Endothelial cell of umbilical vein (primary cell): Measurements from ENCODE around the gene E2F4. TPM values are rescaled to one million over a fixed set of nuclear protein-coding genes. Genes with fewer than 3 reads are reported as not detected.

Experiments
- BruUV-seq: library from RNA; stranded (reverse); fragments of 400-500 nt; replicated peaks from 2 replicates; lab custom pipeline; 2021; lab: Mats Ljungman, UMichigan
- CTCF ChIA-PET: fragments of 300-600, 350-600 bp; sonication (Branson Sonifier 250); formaldehyde crosslinking; loops from one replicate; lab custom pipeline; 2021; ENCODE audit warnings: antibody characterized with exemption, inconsistent platforms; lab: Charles Lee
- POLR2A ChIA-PET: fragments of 300-600, 350-600 bp; sonication (Branson Sonifier 250); formaldehyde crosslinking; loops from one replicate; lab custom pipeline; 2021; ENCODE audit warnings: antibody characterized with exemption, inconsistent platforms; lab: Charles Lee
- DNase-seq: peaks from one replicate; pipeline ENCODE4 v3.0.0-alpha.2; 2011; ENCODE audit warnings: low read depth, low spot score
- FAIRE-seq: peaks from 2 replicates; lab custom pipeline; 2011; peaks lifted over from hg19 to GRCh38; lab: Jason Lieb, UNC
- H2AFZ ChIP-seq: 2 replicates; pipeline ENCODE4 v1.6.0; 2012; ENCODE audit warnings: low read depth, low read length, control low read depth, inconsistent platforms
- H3K27ac ChIP-seq: 2 replicates; pipeline ENCODE4 v1.5.1; 2011; ENCODE audit warnings: low read depth, mild to moderate bottlenecking, control low read depth, low read length, moderate library complexity; ENCODE audit not compliant: insufficient read depth
- H3K27me3 ChIP-seq, 2 experiments: 2 replicates each; pipeline versions ENCODE4 v1.6.0 to v1.6.1; 2011; ENCODE audit warnings: low read length in 2 of 2, mixed read lengths in 1 of 2; ENCODE audit not compliant: control insufficient read depth in 2 of 2, insufficient read depth in 2 of 2
- H3K36me3 ChIP-seq, 2 experiments: 2 replicates in 1 of 2; 3 replicates in 1 of 2; pipeline ENCODE4 v1.5.1; 2011; ENCODE audit warnings: low read length in 2 of 2, mild to moderate bottlenecking in 1 of 2, moderate library complexity in 1 of 2; ENCODE audit not compliant: control insufficient read depth in 2 of 2, insufficient read depth in 2 of 2; ENCODE audit errors: extremely low read depth in 1 of 2
- H3K4me1 ChIP-seq: 3 replicates; pipeline ENCODE4 v1.5.1; 2011; ENCODE audit warnings: mild to moderate bottlenecking, low read length; ENCODE audit not compliant: control insufficient read depth, insufficient read depth; ENCODE audit errors: extremely low read depth
- H3K4me2 ChIP-seq: 2 replicates; pipeline ENCODE4 v1.6.1; 2011; ENCODE audit warnings: low read length, control low read depth, mixed read lengths; ENCODE audit not compliant: insufficient read depth
- H3K4me3 ChIP-seq, 3 experiments: fragments of 200-600 bp in 1 of 3; sonication (generic), shearing (Covaris generic) in 1 of 3; replicated peaks in 1 of 3; 2 replicates each; pipeline ENCODE4 v1.5.1; 2011 to 2016; ENCODE audit warnings: control low read depth in 3 of 3, low read length in 3 of 3, mild to moderate bottlenecking in 2 of 3, inconsistent platforms in 1 of 3, low read depth in 1 of 3, moderate library complexity in 1 of 3; ENCODE audit not compliant: insufficient read depth in 1 of 3
- H3K79me2 ChIP-seq: 2 replicates; pipeline ENCODE4 v1.6.0; 2012; ENCODE audit warnings: low read length, inconsistent platforms; ENCODE audit not compliant: control insufficient read depth, insufficient read depth
- H3K9ac ChIP-seq: replicated peaks from 2 replicates; pipeline ENCODE3; 2011; ENCODE audit warnings: low read length, control low read depth; ENCODE audit not compliant: insufficient read depth; ENCODE audit errors: extremely low read depth
- H3K9me1 ChIP-seq: replicated peaks from 3 replicates; pipeline ENCODE4 v1.6.0; 2011; ENCODE audit warnings: mild to moderate bottlenecking, low read length; ENCODE audit not compliant: control insufficient read depth, insufficient read depth; ENCODE audit errors: extremely low read depth
- H3K9me3 ChIP-seq: replicated peaks from 2 replicates; pipeline ENCODE4 v1.5.1; 2012; ENCODE audit warnings: low read length, inconsistent platforms; ENCODE audit not compliant: control insufficient read depth, insufficient read depth
- H4K20me1 ChIP-seq: replicated peaks from 2 replicates; pipeline ENCODE3; 2011; ENCODE audit warnings: mild to moderate bottlenecking, low read length; ENCODE audit not compliant: control insufficient read depth, insufficient read depth; ENCODE audit errors: extremely low read depth
- CTCF ChIP-seq, 2 donors: IDR thresholded peaks; 1 replicate in 1 of 2; 2 replicates in 1 of 2; pipeline ENCODE4 v1.5.1; 2011; ENCODE audit warnings: low read length in 2 of 2, mild to moderate bottlenecking in 2 of 2, moderate library complexity in 2 of 2, control low read depth in 1 of 2, inconsistent platforms in 1 of 2, low read depth in 1 of 2; ENCODE audit not compliant: insufficient read depth in 1 of 2; ENCODE audit errors: extremely low read depth in 1 of 2
- EZH2 ChIP-seq: IDR thresholded peaks from 2 replicates; pipeline ENCODE4 v1.6.1; 2012; ENCODE audit warnings: borderline replicate concordance, low read depth, mild to moderate bottlenecking, moderate library complexity, low read length, inconsistent platforms; ENCODE audit not compliant: severe bottlenecking
- GATA2 ChIP-seq: IDR thresholded peaks from 2 replicates; pipeline ENCODE4 v1.7.0; 2011; ENCODE audit warnings: low read depth, mild to moderate bottlenecking, moderate library complexity, mixed read lengths, low read length; ENCODE audit not compliant: insufficient read length, insufficient read depth
- JUN ChIP-seq: IDR thresholded peaks from 2 replicates; pipeline ENCODE4 v1.6.1; 2011; ENCODE audit warnings: borderline replicate concordance, low read depth; ENCODE audit not compliant: insufficient read length, insufficient read depth
- MAX ChIP-seq: IDR thresholded peaks from 2 replicates; pipeline ENCODE4 v1.6.1; 2011; ENCODE audit not compliant: insufficient read depth, insufficient read length
- POLR2A ChIP-seq: IDR thresholded peaks from 2 replicates; pipeline ENCODE4 v1.6.1; 2012; ENCODE audit warnings: low read depth, mild to moderate bottlenecking, control low read depth, low read length
- POLR2AphosphoS5 ChIP-seq: IDR thresholded peaks from 2 replicates; pipeline ENCODE4 v1.6.1; 2012; ENCODE audit warnings: low read depth, mild to moderate bottlenecking, control low read depth, low read length, moderate library complexity; ENCODE audit not compliant: insufficient read depth
- dilution Hi-C: fragments of 300-500 bp; cut with MboI; formaldehyde crosslinking; loops from one replicate; pipeline ENCODE4 v1.15.0; 2019; ENCODE audit warnings: low sequenced_read_pairs; ENCODE audit not compliant: extremely low pct_ligation_motif_present
- intact Hi-C: fragments of 100-400 bp; cut with micrococcal nuclease; formaldehyde crosslinking; loops from one replicate; pipeline ENCODE4 v1.10.0; 2022
- polyA plus RNA-seq, 4 experiments: library from polyadenylated mRNA; depleted of rRNA in 3 of 4; stranded (reverse) in 3 of 4; unstranded in 1 of 4; fragments of >200 nt; gene quantifications; 2 replicates each; pipeline versions ENCODE4 v1.2.1 to v1.2.3, GENCODE V29; 2011 to 2012; ENCODE audit warnings: missing spikeins in 1 of 4
- total RNA-seq: library from RNA; stranded (reverse); gene quantifications from 2 replicates; pipeline ENCODE4 v1.2.3, GENCODE V29; 2021

E2F4 gene
- total and polyA plus RNA-seq, 2 donors (not counting 3 experiments of a cell fraction or from before 2014, with no cell fraction given), result 112 to 168 TPM

- Histone ChIP-seq H3K4me1 (peaks cover 46% of the 10 kb centered on the region), H3K79me2 (peaks cover 28% of the 10 kb centered on the region), H3K9me1 (no peaks in the 10 kb centered on the region), H3K9ac (peak within 1 kb of the TSS; percentile 69), H2AFZ (peak within 1 kb of the TSS; percentile 84), H3K27me3 (peaks cover 0 to 3% of the 10 kb centered on the region in 2 experiments), H3K4me3 (peak within 1 kb of the TSS; percentile 60 to 89 (median 83)), H3K4me2 (peak within 1 kb of the TSS; percentile 73), H3K9me3 (no peaks in the 10 kb centered on the region), H4K20me1 (no peaks in the 10 kb centered on the region), H3K36me3 (no peaks in the 10 kb centered on the region), H3K27ac (peak within 1 kb of the TSS; percentile 88)
- DNase-seq (peak; percentile 98), FAIRE-seq (peak; percentile 98)
- ChIA-PET CTCF (interaction anchor here (0.6 to 3.2 kb wide), 16 partner anchors 9 to 274 kb away, joined by 3 to 18 read pairs (median 4); partner anchors contain the start of genes TMEM208 and TPPP3), POLR2A (interaction anchor here (0.7 to 2.7 kb wide), 7 partner anchors 11 to 167 kb away, joined by 3 to 10 read pairs (median 6); partner anchors contain the start of gene TMEM208)
- intact Hi-C loops, result loop anchor here (1.0 kb wide), 2 partner anchors 21 to 49 kb away; no protein-coding TSS in a partner anchor
- dilution Hi-C loops, result no loop called here
- TF ChIP-seq POLR2A (peak; percentile 93), MAX (no peak), EZH2 (no peak), CTCF (IDR thresholded peaks at IDR 0.05; ENCODE audit: extremely low read depth in 1 of 2, insufficient read depth in 1 of 2, low read depth in 1 of 2, low read length in 2 of 2) (no peak), JUN (no peak), POLR2AphosphoS5 (peak; percentile 92), GATA2 (no peak)
- no TSS peak for BruUV-seq
Measured at GRCh38 chr16:67247192-67248072, 55.5 kb downstream of the E2F4 start, which contains the start of gene FHOD1. TSS of gene FHOD1 (minus strand) at chr16:67247481. CDS start at chr16:67247410, 71 bp downstream.
